HG02588 (cell line): ENCODE measurements around the gene TMEM72.

Source experiments
- ATAC-seq: cut with Tn5 transposase; IDR thresholded peaks from one replicate; pipeline ENCODE4 v1.9.1; 2021; ENCODE audit warnings: mild to moderate bottlenecking, moderate library complexity; ENCODE audit not compliant: unreplicated experiment

TMEM72 gene

DNA sequence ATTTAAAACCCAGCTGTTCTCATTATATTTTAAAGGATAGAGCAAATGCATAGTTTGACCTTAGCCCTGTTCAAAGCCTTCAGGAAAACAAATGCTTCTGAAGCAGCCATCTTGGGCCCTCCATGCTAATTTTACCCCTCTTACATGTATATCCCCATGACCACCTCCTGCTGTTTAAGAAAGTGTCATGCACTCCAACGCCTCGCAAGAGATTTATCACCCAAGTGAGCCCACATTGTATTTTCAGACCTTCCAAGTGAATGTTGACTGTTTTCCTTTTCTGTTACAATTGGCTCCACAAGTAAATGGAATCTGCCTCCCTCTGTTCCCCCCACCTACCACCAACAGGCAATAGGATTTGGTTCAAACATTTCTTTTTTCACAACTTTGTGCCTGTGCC, 5.3 kb downstream of the TMEM72 start:
- ATAC-seq: no peak

DNA sequence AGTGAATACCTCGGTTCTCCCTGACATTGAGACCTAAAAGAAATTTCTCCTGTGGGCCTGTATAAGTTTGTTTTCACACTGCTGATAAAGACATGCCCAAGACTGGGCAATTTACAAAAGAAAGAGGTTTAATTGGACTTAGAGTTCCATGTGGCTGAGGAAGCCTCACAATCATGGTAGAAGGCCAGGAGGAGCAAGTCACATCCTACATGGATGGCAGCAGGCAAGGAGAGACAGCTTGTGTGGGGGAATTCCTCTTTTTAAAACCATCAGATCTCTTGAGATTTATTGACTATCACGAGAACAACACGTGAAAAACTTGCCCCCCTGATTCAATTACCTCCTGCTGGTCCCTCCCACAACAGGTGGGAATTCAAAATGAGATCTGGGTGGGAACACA, 6.7 kb downstream of the TMEM72 start:
- no peak for ATAC-seq

GRCh38 chr10:44920252-44920651, 9.1 kb downstream of the TMEM72 start:
- no peak for ATAC-seq

DNA sequence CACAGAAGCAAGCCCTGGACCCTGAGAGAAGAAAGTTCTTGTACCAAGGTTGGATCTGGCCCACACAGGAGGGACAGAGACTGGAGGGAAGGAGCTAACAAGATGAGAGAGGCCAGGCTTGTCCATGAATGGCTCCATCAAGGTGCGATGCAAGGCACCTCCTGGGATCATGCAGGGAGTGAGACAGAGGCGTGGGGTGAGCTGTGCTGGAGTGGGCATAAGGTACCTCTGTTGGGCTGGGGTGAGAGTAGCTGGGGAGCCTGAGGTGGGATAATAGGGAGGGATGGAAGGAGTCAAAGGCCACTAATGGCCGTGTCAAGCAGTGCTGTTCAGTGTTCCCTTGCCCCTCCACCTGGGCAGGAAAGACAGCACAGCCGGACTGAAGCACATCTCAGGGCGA, 9.9 kb downstream of the TMEM72 start:
- no peak for ATAC-seq

- ATAC-seq: no peak
Observed at GRCh38 chr10:44921506-44921905, 10.4 kb downstream of the TMEM72 start.

- ATAC-seq: no peak
Observed at GRCh38 chr10:44922021-44922420, 10.9 kb downstream of the TMEM72 start.

- no peak for ATAC-seq
Observed at GRCh38 chr10:44922796-44923545, 11.8 kb downstream of the TMEM72 start.

DNA sequence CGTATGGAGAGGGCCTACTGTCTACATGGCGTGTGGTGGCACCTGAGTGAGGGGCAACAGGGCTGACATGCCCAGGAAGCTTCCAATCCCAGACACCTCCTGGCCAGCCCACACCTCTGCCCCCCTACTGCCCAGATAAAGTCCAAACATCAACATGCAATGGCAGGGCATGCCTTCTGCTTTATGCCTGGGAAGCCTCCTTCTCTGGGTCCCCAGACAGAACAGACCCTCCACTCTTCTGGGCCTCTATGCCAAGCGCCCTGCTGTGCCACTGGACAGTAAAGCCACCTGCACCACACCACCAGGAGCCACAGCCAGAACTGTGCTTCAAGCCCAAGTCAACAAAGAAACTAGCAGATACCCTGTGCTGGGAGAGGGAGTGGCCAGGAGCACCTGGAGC, 12.5 kb downstream of the TMEM72 start:
- no peak for ATAC-seq

DNA sequence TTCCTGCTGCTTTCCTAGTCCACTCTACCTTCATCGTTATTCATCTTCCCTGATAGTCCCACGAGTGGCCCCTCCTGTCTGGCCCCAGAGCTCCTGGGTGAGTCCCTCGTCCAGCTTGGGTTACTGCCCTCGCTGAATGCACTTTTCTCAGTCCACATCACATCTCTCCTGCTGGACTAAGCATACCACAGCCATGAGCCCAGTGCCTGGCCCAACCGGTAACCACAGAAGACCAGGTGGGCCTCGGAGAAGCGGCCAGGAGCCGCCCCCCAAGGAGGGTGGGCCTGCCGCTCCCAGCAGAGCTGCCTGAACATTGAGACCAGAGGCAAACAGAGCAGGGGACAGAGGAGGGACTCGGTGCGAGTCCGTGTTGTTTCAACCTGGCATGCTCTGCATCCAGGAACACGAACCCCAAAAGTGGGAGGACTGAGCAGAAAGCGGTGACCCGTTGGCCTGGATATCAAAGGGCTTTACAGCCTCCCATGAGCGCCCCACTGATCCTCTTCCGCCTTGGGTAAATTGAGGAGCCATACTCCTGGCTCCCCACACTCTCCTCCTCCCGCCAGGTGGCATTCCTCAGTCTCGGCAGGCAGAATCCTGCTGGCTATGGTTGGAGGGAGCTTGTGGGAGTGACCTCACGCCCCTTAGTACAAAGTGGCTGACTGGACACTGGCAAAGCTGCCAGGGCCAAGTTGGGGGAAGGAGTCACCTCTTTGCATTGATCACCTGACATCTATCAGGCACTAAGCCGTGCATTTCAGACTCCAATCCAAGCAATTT, 13.3 kb downstream of the TMEM72 start:
- no peak for ATAC-seq

GRCh38 chr10:44925224-44925623, 14.1 kb downstream of the TMEM72 start:
- ATAC-seq: no peak

GRCh38 chr10:44925811-44926750, 14.9 kb downstream of the TMEM72 start:
- ATAC-seq: no peak

DNA sequence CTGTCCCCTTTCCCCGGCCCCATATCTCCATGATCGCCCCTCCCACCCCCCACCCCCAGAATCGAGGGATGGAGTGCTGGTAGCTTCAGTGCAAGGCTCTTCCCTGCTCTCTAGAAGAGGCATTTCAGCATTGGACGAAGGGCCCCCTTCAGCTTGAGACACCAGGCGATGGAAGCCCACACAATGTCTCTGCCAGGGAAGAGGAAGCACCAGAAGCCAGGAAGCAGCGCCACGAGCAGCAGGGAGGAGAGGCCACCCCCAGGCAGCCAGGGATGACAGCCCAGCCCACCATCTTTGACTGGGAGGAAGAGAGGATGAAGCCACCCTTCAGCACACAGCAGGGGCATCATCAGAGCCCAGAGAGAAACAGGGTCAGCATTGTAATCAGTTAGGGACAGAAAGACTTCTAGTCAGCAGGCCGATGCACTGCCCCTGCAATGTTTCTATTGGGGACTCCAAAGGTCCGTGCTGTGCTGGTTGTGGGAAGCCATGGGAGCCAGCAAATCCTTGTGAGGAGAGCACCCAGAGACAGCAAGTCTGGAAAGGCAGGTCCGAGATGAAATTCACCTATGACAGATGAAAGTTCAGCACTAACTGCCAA, 15.7 kb downstream of the TMEM72 start:
- ATAC-seq: no peak

DNA sequence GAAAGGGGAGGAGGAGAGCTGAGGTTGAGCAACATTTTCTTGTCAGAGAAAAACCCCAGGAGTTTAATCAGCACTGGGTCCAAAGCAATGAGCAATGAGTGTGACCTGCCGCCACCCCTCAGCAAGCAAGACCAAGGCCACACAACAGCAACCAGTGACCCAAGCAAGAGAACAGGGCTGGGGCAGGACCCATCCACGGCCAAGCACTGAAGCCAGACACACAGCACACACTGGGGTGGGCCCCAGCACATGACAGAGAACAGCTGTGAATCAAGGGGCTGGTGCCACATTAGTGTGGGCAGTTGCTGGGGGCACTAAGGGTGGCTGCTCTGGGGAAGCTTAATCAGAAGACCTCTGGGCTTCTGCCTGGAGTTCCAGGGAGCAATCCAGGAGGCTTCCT, 16.2 kb downstream of the TMEM72 start:
- ATAC-seq: no peak

GRCh38 chr10:44928462-44928861, 17.3 kb downstream of the TMEM72 start:
- ATAC-seq: no peak

- no peak for ATAC-seq
Observed at GRCh38 chr10:44929356-44930255, 18.5 kb downstream of the TMEM72 start.

DNA sequence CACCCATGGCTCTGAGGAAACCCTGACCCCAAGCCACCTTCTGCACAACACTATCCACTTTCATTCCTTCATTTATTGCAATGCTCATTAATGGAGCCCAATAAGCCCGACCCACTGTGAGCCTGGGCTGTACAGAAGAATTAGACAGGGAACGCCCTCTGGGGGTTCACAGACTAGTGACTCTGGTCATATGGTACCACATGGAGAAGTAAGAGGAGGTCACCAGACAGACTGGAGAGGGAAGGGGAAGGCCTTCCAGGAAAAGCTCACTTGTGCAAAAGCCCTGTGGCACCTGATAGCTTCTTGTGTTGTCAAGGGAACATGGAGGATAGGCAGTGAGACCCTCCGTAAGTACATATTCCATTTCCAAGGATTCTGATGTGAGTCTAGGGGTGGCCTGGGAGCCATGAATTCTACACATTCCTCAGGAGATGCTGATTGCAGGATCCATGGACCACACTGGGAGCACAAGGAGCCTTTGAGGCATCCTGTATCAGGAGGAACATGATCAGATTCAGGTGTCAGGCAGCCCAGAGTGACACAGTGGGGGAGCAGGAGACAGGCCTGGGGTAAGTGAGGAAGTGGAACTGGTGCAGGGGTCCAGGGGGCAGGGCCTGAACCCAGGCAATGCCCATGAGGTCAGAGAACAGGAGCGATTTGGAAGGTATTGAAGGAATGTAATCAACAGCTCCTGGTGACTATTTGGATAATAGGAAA, 19.9 kb downstream of the TMEM72 start:
- no peak for ATAC-seq

DNA sequence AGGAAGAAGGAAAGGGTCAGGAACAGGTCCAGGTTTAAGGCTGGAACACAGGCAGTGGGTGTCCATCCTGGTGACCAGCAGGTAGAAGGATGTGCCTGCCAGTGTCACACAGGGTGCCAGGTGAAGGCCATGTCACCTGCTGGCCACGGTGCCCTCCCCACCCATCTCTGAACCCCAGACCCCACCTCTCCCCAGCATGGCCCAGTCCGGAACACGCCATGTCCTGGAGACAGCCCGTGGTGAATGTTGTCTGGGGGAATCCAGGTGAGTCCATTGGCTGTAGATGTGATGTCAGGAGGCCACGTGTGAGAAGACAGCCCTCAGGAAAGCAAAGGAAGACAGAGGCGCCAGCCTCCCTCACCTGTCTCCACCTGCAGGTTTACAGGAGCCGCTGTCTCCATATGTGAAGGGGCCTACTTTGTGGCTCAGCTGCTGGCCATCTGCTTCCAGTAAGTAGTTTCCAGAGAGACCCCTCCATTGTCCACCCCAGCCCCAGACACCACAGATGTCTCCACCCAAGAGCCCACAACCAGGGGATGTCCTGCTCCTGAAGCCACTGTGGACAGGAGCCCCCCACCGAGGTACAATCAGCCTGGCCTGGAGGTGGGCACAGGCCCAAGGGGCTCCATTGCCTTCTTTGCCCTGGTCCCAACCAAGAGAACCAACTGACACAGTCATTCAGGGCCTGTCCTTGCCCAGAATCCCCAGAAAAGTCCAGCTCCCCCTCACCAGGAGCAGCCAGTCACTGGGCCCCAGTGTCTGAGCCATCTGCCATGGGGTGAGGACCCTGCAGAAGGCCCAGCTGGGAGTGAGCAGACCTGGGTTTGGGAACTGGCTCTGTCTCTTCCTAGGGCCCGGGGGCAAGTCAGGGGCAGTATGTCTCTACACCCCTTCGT, 20.7 kb downstream of the TMEM72 start:
- ATAC-seq: no peak
